GM12878 (cell line): ENCODE data around the gene TMEM132C. TPM values are rescaled to one million over a fixed set of nuclear protein-coding genes. Genes with fewer than 3 reads are reported as not detected.

Experiments
- ATAC-seq: fragments of 200-7000 bp; cut with Tn5 transposase; 3 replicates; pipeline ENCODE4 v1.9.1; 2020; ENCODE audit warnings: mild to moderate bottlenecking, moderate library complexity
- BruUV-seq: library from RNA; stranded (reverse); fragments of 400-500 nt; replicated peaks from 2 replicates; lab custom pipeline; 2021; lab: Mats Ljungman, UMichigan
- CTCF ChIA-PET: fragments of 300-600 bp; sonication (Branson Sonifier 250); formaldehyde crosslinking; extraction: SDS; loops from one replicate; lab custom pipeline; 2021; ENCODE audit warnings: inconsistent platforms; lab: Yijun Ruan, JAX
- POLR2A ChIA-PET: fragments of 350-600 bp; formaldehyde crosslinking; extraction: SDS; loops from one replicate; lab custom pipeline; 2021; ENCODE audit warnings: inconsistent platforms; lab: Charles Lee
- RAD21 ChIA-PET: fragments of 300-600 bp; sonication (Branson Sonifier 250); formaldehyde crosslinking; loops from one replicate; lab custom pipeline; 2023; ENCODE audit warnings: antibody characterized with exemption; ENCODE audit not compliant: unreplicated experiment; lab: Charles Lee
- SMC1A ChIA-PET: fragments of 300-600 bp; sonication (Branson Sonifier 250); formaldehyde crosslinking; loops from one replicate; lab custom pipeline; 2023; ENCODE audit not compliant: unreplicated experiment, uncharacterized antibody; lab: Charles Lee
- DNase-seq: peaks from one replicate; pipeline ENCODE4 v3.0.0-alpha.2; 2011; ENCODE audit warnings: low read depth, low spot score
- FAIRE-seq: peaks from 3 replicates; lab custom pipeline; 2011; peaks lifted over from hg19 to GRCh38; lab: Jason Lieb, UNC
- H2AFZ ChIP-seq: 2 replicates; pipeline ENCODE4 v1.6.0; 2011; ENCODE audit warnings: low read depth, low read length, control low read depth; ENCODE audit not compliant: control insufficient read depth
- H3K27ac ChIP-seq: 2 replicates; pipeline ENCODE4 v1.5.1; 2011; ENCODE audit warnings: control low read depth; ENCODE audit not compliant: control insufficient read depth, insufficient read depth
- H3K27me3 ChIP-seq, 2 experiments: replicated peaks in 1 of 2; 2 replicates each; pipeline versions ENCODE4 v1.6.0 to v1.6.1; 2011; ENCODE audit warnings: low read length in 1 of 2; ENCODE audit not compliant: control insufficient read depth in 2 of 2, insufficient read depth in 2 of 2
- H3K36me3 ChIP-seq, 2 experiments: 2 replicates each; pipeline ENCODE4 v1.5.1; 2011; ENCODE audit warnings: low read length in 1 of 2; ENCODE audit not compliant: control insufficient read depth in 2 of 2, insufficient read depth in 2 of 2
- H3K4me1 ChIP-seq: 2 replicates; pipeline ENCODE4 v1.6.1; 2011; ENCODE audit warnings: mild to moderate bottlenecking, low read length, moderate library complexity, mixed read lengths; ENCODE audit not compliant: control insufficient read depth, insufficient read depth
- H3K4me2 ChIP-seq: 2 replicates; pipeline ENCODE4 v1.6.0; 2011; ENCODE audit warnings: control low read depth; ENCODE audit not compliant: control insufficient read depth, insufficient read depth
- H3K4me3 ChIP-seq: fragments of 200-600 bp; sonication (generic); 2 replicates; pipeline ENCODE4 v1.5.1; 2016
- H3K79me2 ChIP-seq: 2 replicates; pipeline ENCODE4 v1.6.0; 2011; ENCODE audit warnings: low read length; ENCODE audit not compliant: control insufficient read depth, insufficient read depth
- H3K9ac ChIP-seq: 2 replicates; pipeline ENCODE4 v1.8.0; 2011; ENCODE audit warnings: low read length, control low read depth, mixed read lengths; ENCODE audit not compliant: control insufficient read depth, insufficient read depth
- H3K9me3 ChIP-seq: replicated peaks from 3 replicates; pipeline ENCODE4 v1.5.1; 2011; ENCODE audit warnings: mild to moderate bottlenecking, low read length; ENCODE audit not compliant: control insufficient read depth, insufficient read depth
- H4K20me1 ChIP-seq: 2 replicates; pipeline ENCODE4 v1.6.0; 2011; ENCODE audit not compliant: control insufficient read depth, insufficient read depth
- DPF2 ChIP-seq: fragments of 450-650 bp; IDR thresholded peaks from 2 replicates; pipeline ENCODE4 v1.6.1; 2017; ENCODE audit warnings: mild to moderate bottlenecking
- LARP7 ChIP-seq: fragments of 450-650 bp; IDR thresholded peaks from 2 replicates; pipeline ENCODE4 v1.6.1; 2017; ENCODE audit warnings: mild to moderate bottlenecking
- MYB ChIP-seq: fragments of 150-350 bp; IDR thresholded peaks from 2 replicates; pipeline ENCODE4 v1.6.1; 2014; ENCODE audit warnings: mild to moderate bottlenecking, low read depth, low read length, borderline replicate concordance
- POLR2AphosphoS5 ChIP-seq: IDR thresholded peaks from 2 replicates; pipeline ENCODE4 v1.6.1; 2011; ENCODE audit warnings: mild to moderate bottlenecking, low read length, inconsistent platforms
- POU2F2 ChIP-seq: IDR thresholded peaks from 3 replicates; pipeline ENCODE4 v1.6.1; 2011; ENCODE audit warnings: low read depth, mild to moderate bottlenecking, low read length, borderline replicate concordance
- RBBP5 ChIP-seq: fragments of 200-600 bp; sonication (generic); conservative IDR thresholded peaks from 2 replicates; pipeline ENCODE4 v1.6.1; 2016
- RUNX3 ChIP-seq: IDR thresholded peaks from 2 replicates; pipeline ENCODE4 v1.6.1; 2012; ENCODE audit warnings: low read length, inconsistent platforms
- SIN3A ChIP-seq: IDR thresholded peaks from 2 replicates; pipeline ENCODE4 v1.6.1; 2012; ENCODE audit warnings: low read depth, low read length, improper control_type of control experiment
- ZNF207 ChIP-seq: fragments of 450-650 bp; IDR thresholded peaks from 2 replicates; pipeline ENCODE4 v1.6.1; 2014; ENCODE audit warnings: antibody characterized with exemption, mild to moderate bottlenecking, borderline replicate concordance
- WGBS: methylation state at CpG from one replicate; pipeline ENCODE4 v1.1.6; 2016; ENCODE audit warnings: low lambda C conversion rate; ENCODE audit not compliant: insufficient replicate concordance, insufficient coverage; ENCODE audit errors: missing lambda C conversion rate; 5-methylcytosine and 5-hydroxymethylcytosine counted together
- in situ Hi-C: fragments of 300-500 bp; cut with MboI; formaldehyde crosslinking; loops from 9 replicates; pipeline ENCODE4 v1.14.3; 2018; ENCODE audit warnings: mixed read lengths
- intact Hi-C: fragments of 100-400 bp; cut with micrococcal nuclease; formaldehyde crosslinking; loops from one replicate; pipeline ENCODE4 v1.14.2; 2022; ENCODE audit not compliant: unreplicated experiment
- polyA plus RNA-seq, 11 experiments: library from polyadenylated mRNA; depleted of rRNA in 4 of 11; unstranded in 6 of 11; stranded (reverse) in 5 of 11; fragments of >200 nt; fragmentation: Nextera tagmentation in 4 of 11; fragmentation: Illumina TruSeq in 1 of 11; extraction: Ambion mirVana in 4 of 11; extraction: Trizol in 1 of 11; gene quantifications; 1 replicate in 1 of 11; 2 replicates in 10 of 11; pipeline versions ENCODE4 v1.2.1 to v1.2.3, GENCODE V29; 2011 to 2016; ENCODE audit warnings: inconsistent platforms in 2 of 11, missing spikeins in 2 of 11, low read depth in 1 of 11
- total RNA-seq, 4 experiments: library from RNA; depleted of rRNA in 3 of 4; stranded (reverse); fragments of >200 nt in 3 of 4; fragmentation: Illumina TruSeq in 1 of 4; extraction: Trizol in 1 of 4; gene quantifications; 2 replicates each; pipeline versions ENCODE4 v1.2.1 to v1.2.3, GENCODE V29; 2013 to 2021
- TF ChIP-seq, protein P1 (sequence below): IDR thresholded peaks from 2 replicates; pipeline ENCODE4 v1.6.1; 2012; ENCODE audit warnings: low read length, inconsistent platforms
- TF ChIP-seq, protein P2 (sequence below): IDR thresholded peaks from 2 replicates; pipeline ENCODE4 v1.6.1; 2011; ENCODE audit warnings: borderline replicate concordance, low read depth, mild to moderate bottlenecking, moderate library complexity, mixed read lengths, low read length; ENCODE audit not compliant: insufficient read depth; ENCODE audit errors: extremely low read length
- TF ChIP-seq, protein P3 (sequence below): fragments of 450-650 bp; IDR thresholded peaks from 2 replicates; pipeline ENCODE4 v1.6.1; 2016; ENCODE audit warnings: mild to moderate bottlenecking
- TF ChIP-seq, protein P4 (sequence below): fragments of 450-650 bp; IDR thresholded peaks from 2 replicates; pipeline ENCODE4 v1.6.1; 2016; ENCODE audit warnings: mild to moderate bottlenecking, moderate library complexity, borderline replicate concordance
- TF ChIP-seq, protein P5 (sequence below): IDR thresholded peaks from 2 replicates; pipeline ENCODE4 v1.6.1; 2012; ENCODE audit warnings: low read depth, low read length, improper control_type of control experiment

The TMEM132C gene
- total and polyA plus RNA-seq, 10 of the 15 experiments (the other 5 are each of a cell fraction or from before 2014, with no cell fraction given), result not detected

DNA sequence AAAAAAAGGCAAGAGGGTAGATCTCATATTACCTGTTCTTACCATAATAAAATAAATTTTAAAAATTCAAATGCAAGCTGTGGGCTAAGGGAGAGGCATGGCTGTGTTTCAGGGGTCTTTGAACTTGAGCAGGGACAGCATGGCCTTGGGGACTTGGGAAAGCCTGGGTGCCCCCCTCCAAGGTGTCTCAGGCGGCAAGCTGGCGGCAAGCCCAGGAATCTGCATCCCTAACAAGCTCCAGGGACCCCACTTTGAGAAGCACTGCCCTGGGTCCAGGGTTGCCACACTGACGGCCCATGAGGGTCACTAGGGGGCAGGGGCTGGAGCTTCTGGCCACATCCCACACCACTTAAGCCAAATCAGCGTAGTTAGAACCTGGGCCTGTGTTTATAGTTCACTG is 363.0 kb downstream of the TMEM132C start:
- CTCF ChIA-PET, result no interaction called here

More for the DNA sequence above, 363.0 kb downstream of the TMEM132C start:
- in situ Hi-C loops, result no loop called here
- H3K27me3 ChIP-seq, result no peaks in the 10 kb centered on the region
- no peaks in the 10 kb centered on the region for H3K79me2 ChIP-seq
- H3K9ac ChIP-seq, result no peak overlapping the region
- RAD21 ChIA-PET, result no interaction called here
- BruUV-seq, result no TSS peak
- H3K27ac ChIP-seq, result no peak overlapping the region
- intact Hi-C loops, result no loop called here
- ATAC-seq (no peak), DNase-seq (no peak)
- no peaks in the 10 kb centered on the region for H4K20me1 ChIP-seq
- no peak overlapping the region for H3K4me3 ChIP-seq
- no peaks in the 10 kb centered on the region for H3K36me3 ChIP-seq
- H2AFZ ChIP-seq, result no peak overlapping the region
- H3K9me3 ChIP-seq, result no peaks in the 10 kb centered on the region; the same call in 2 of the 3 replicates
- SMC1A ChIA-PET, result no interaction called here
- TF ChIP-seq, protein P1, sequence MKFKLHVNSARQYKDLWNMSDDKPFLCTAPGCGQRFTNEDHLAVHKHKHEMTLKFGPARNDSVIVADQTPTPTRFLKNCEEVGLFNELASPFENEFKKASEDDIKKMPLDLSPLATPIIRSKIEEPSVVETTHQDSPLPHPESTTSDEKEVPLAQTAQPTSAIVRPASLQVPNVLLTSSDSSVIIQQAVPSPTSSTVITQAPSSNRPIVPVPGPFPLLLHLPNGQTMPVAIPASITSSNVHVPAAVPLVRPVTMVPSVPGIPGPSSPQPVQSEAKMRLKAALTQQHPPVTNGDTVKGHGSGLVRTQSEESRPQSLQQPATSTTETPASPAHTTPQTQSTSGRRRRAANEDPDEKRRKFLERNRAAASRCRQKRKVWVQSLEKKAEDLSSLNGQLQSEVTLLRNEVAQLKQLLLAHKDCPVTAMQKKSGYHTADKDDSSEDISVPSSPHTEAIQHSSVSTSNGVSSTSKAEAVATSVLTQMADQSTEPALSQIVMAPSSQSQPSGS, result no peak
- TF ChIP-seq, protein P2, sequence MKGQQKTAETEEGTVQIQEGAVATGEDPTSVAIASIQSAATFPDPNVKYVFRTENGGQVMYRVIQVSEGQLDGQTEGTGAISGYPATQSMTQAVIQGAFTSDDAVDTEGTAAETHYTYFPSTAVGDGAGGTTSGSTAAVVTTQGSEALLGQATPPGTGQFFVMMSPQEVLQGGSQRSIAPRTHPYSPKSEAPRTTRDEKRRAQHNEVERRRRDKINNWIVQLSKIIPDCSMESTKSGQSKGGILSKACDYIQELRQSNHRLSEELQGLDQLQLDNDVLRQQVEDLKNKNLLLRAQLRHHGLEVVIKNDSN, result no peak
- TF ChIP-seq POU2F2 (no peak), DPF2 (no peak), RBBP5 (no peak), RUNX3 (no peak), MYB (no peak), SIN3A (no peak), ZNF207 (no peak), POLR2AphosphoS5 (no peak), LARP7 (no peak)
- TF ChIP-seq, protein P3, sequence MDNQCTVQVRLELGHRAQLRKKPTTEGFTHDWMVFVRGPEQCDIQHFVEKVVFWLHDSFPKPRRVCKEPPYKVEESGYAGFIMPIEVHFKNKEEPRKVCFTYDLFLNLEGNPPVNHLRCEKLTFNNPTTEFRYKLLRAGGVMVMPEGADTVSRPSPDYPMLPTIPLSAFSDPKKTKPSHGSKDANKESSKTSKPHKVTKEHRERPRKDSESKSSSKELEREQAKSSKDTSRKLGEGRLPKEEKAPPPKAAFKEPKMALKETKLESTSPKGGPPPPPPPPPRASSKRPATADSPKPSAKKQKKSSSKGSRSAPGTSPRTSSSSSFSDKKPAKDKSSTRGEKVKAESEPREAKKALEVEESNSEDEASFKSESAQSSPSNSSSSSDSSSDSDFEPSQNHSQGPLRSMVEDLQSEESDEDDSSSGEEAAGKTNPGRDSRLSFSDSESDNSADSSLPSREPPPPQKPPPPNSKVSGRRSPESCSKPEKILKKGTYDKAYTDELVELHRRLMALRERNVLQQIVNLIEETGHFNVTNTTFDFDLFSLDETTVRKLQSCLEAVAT, result no peak
- TF ChIP-seq, protein P4, sequence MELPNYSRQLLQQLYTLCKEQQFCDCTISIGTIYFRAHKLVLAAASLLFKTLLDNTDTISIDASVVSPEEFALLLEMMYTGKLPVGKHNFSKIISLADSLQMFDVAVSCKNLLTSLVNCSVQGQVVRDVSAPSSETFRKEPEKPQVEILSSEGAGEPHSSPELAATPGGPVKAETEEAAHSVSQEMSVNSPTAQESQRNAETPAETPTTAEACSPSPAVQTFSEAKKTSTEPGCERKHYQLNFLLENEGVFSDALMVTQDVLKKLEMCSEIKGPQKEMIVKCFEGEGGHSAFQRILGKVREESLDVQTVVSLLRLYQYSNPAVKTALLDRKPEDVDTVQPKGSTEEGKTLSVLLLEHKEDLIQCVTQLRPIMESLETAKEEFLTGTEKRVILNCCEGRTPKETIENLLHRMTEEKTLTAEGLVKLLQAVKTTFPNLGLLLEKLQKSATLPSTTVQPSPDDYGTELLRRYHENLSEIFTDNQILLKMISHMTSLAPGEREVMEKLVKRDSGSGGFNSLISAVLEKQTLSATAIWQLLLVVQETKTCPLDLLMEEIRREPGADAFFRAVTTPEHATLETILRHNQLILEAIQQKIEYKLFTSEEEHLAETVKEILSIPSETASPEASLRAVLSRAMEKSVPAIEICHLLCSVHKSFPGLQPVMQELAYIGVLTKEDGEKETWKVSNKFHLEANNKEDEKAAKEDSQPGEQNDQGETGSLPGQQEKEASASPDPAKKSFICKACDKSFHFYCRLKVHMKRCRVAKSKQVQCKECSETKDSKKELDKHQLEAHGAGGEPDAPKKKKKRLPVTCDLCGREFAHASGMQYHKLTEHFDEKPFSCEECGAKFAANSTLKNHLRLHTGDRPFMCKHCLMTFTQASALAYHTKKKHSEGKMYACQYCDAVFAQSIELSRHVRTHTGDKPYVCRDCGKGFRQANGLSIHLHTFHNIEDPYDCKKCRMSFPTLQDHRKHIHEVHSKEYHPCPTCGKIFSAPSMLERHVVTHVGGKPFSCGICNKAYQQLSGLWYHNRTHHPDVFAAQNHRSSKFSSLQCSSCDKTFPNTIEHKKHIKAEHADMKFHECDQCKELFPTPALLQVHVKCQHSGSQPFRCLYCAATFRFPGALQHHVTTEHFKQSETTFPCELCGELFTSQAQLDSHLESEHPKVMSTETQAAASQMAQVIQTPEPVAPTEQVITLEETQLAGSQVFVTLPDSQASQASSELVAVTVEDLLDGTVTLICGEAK, result no peak
- TF ChIP-seq, protein P5, sequence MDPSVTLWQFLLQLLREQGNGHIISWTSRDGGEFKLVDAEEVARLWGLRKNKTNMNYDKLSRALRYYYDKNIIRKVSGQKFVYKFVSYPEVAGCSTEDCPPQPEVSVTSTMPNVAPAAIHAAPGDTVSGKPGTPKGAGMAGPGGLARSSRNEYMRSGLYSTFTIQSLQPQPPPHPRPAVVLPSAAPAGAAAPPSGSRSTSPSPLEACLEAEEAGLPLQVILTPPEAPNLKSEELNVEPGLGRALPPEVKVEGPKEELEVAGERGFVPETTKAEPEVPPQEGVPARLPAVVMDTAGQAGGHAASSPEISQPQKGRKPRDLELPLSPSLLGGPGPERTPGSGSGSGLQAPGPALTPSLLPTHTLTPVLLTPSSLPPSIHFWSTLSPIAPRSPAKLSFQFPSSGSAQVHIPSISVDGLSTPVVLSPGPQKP, result no peak
- TF ChIP-seq, all 136 proteins: peak for 0
- 38% methylated on average over 4 of the region's 4 CpGs for WGBS
- POLR2A ChIA-PET, result interaction anchor here (0.6 kb wide), 1 partner anchor 1167 kb away, joined by 3 read pairs; no protein-coding TSS in a partner anchor
- no peak for FAIRE-seq
- Histone ChIP-seq H3K4me2 (no peak overlapping the region), H3K4me1 (no peaks in the 10 kb centered on the region)
